A549 (cell line): ENCODE results near the gene PLEKHA8. TPM values are rescaled to one million over a fixed set of nuclear protein-coding genes. Genes with fewer than 3 reads are reported as not detected.

Experiments used
- ATAC-seq, 2 experiments: fragments of 200-7000 bp in 1 of 2; fragments of >200 bp in 1 of 2; cut with Nextera tagmentation in 1 of 2; cut with Tn5 transposase in 1 of 2; 3 replicates each; pipeline versions ENCODE4 v1.8.0 to v1.9.1; 2018 to 2020; ENCODE audit warnings: mild to moderate bottlenecking in 1 of 2, moderate library complexity in 1 of 2
- CTCF ChIA-PET: fragments of 300-600 bp; sonication (Branson Sonifier 250); formaldehyde crosslinking; extraction: SDS; loops from one replicate; lab custom pipeline; 2021; ENCODE audit warnings: antibody characterized with exemption, inconsistent platforms; lab: Yijun Ruan, JAX
- POLR2A ChIA-PET: fragments of 350-600 bp; formaldehyde crosslinking; extraction: SDS; loops from one replicate; lab custom pipeline; 2021; ENCODE audit warnings: antibody characterized with exemption, inconsistent platforms; lab: Yijun Ruan, JAX
- DNase-seq, 2 experiments: peaks; one replicate each; pipeline versions ENCODE4 v3.0.0 to v3.0.0-alpha.2; 2011 to 2016; ENCODE audit warnings: low read depth in 1 of 2, low spot score in 1 of 2
- FAIRE-seq: peaks from 2 replicates; lab custom pipeline; 2011; peaks lifted over from hg19 to GRCh38; lab: Jason Lieb, UNC
- H3K27ac ChIP-seq, 2 experiments: fragments of >200 bp; sonication (Bioruptor Twin); formaldehyde crosslinking; 3 replicates each; pipeline ENCODE4 v1.5.1; 2016 to 2017
- H3K4me1 ChIP-seq: fragments of >200 bp; sonication (Bioruptor Twin); formaldehyde crosslinking; 3 replicates; pipeline ENCODE4 v1.6.1; 2016
- H3K4me2 ChIP-seq: fragments of >200 bp; sonication (Bioruptor Twin); formaldehyde crosslinking; 3 replicates; pipeline ENCODE4 v1.6.1; 2016
- H3K4me3 ChIP-seq: fragments of >200 bp; sonication (Bioruptor Twin); formaldehyde crosslinking; 3 replicates; pipeline ENCODE4 v1.5.1; 2016
- H3K9me3 ChIP-seq: fragments of >200 bp; sonication (Bioruptor Twin); formaldehyde crosslinking; 3 replicates; pipeline ENCODE4 v1.6.1; 2016
- CBX2 ChIP-seq: fragments of 200-600 bp; sonication (generic); IDR thresholded peaks from 2 replicates; pipeline ENCODE4 v1.6.1; 2016; ENCODE audit warnings: low read depth, mild to moderate bottlenecking, borderline replicate concordance
- CBX8 ChIP-seq: fragments of 200-600 bp; sonication (generic); IDR thresholded peaks from 2 replicates; pipeline ENCODE4 v1.6.1; 2016
- CHD4 ChIP-seq: fragments of 200-600 bp; sonication (generic); IDR thresholded peaks from 2 replicates; pipeline ENCODE4 v1.6.1; 2016; ENCODE audit warnings: antibody characterized with exemption, mild to moderate bottlenecking, borderline replicate concordance
- EHF ChIP-seq: fragments of 250-450 bp; sonication (Bioruptor Pico); IDR thresholded peaks from 2 replicates; pipeline ENCODE4 v1.5.0; 2020; ENCODE audit warnings: mild to moderate bottlenecking
- FOSL2 ChIP-seq, 2 experiments: fragments of 450-650 bp in 1 of 2; fragments of >200 bp in 1 of 2; sonication (Bioruptor Twin) in 1 of 2; formaldehyde crosslinking; IDR thresholded peaks; 2 replicates each; pipeline versions ENCODE4 v1.5.0 to v1.6.1; 2016 to 2020; ENCODE audit warnings: mild to moderate bottlenecking in 1 of 2, moderate library complexity in 1 of 2
- GATA3 ChIP-seq: IDR thresholded peaks from 2 replicates; pipeline ENCODE4 v1.6.1; 2012; ENCODE audit warnings: borderline replicate concordance
- HOXB13 ChIP-seq: fragments of 250-450 bp; sonication (Bioruptor Pico); IDR thresholded peaks from 2 replicates; pipeline ENCODE4 v1.5.0; 2020; ENCODE audit warnings: low read depth, mild to moderate bottlenecking, moderate library complexity
- JUNB ChIP-seq: fragments of >200 bp; sonication (Bioruptor Twin); formaldehyde crosslinking; IDR thresholded peaks from 2 replicates; pipeline ENCODE4 v1.6.1; 2016
- MAZ ChIP-seq: fragments of 150-350 bp; IDR thresholded peaks from 2 replicates; pipeline ENCODE4 v1.6.1; 2014; ENCODE audit warnings: antibody characterized with exemption, low read depth, low read length, borderline replicate concordance
- MYC ChIP-seq: IDR thresholded peaks from 2 replicates; pipeline ENCODE4 v1.6.1; 2012; ENCODE audit warnings: mild to moderate bottlenecking, inconsistent platforms, low read length, improper control_type of control experiment, borderline replicate concordance
- NFE2L2 ChIP-seq: fragments of 150-350 bp; conservative IDR thresholded peaks from 2 replicates; pipeline ENCODE4 v1.6.1; 2014; ENCODE audit warnings: low read length
- POLR2AphosphoS2 ChIP-seq: conservative IDR thresholded peaks from 2 replicates; pipeline ENCODE4 v1.6.1; 2012; ENCODE audit warnings: low read length, improper control_type of control experiment, inconsistent platforms
- RCOR1 ChIP-seq: fragments of 150-350 bp; IDR thresholded peaks from 2 replicates; pipeline ENCODE4 v1.6.1; 2014; ENCODE audit warnings: antibody characterized with exemption, low read length, low read depth
- SREBF2 ChIP-seq: fragments of 450-650 bp; IDR thresholded peaks from 2 replicates; pipeline ENCODE4 v1.6.1; 2014; ENCODE audit warnings: mild to moderate bottlenecking, moderate library complexity
- TP53 ChIP-seq: fragments of 250-450 bp; sonication (Bioruptor Pico); IDR thresholded peaks from 2 replicates; pipeline ENCODE4 v1.5.0; 2021; ENCODE audit warnings: mild to moderate bottlenecking, moderate library complexity
- ZNF302 ChIP-seq: fragments of 250-450 bp; sonication (Bioruptor Pico); IDR thresholded peaks from 2 replicates; pipeline ENCODE4 v1.9.0; 2021; ENCODE audit warnings: inconsistent platforms, mild to moderate bottlenecking, moderate library complexity
- WGBS: methylation state at CpG from one replicate; pipeline ENCODE4 v1.1.6; 2017; ENCODE audit errors: missing lambda C conversion rate; 5-methylcytosine and 5-hydroxymethylcytosine counted together
- polyA plus RNA-seq, 4 experiments: library from polyadenylated mRNA; depleted of rRNA in 3 of 4; stranded (reverse); fragments of >200 nt; fragmentation: RNase III in 1 of 4; extraction: RNeasy Plus Mini Kit Qiagen cat#74134 plus additional on column Dnase treatment in 1 of 4; gene quantifications; 2 replicates in 3 of 4; 3 replicates in 1 of 4; pipeline ENCODE4 v1.2.3, GENCODE V29; 2011 to 2017
- TF ChIP-seq, protein P1 (sequence below): fragments of >200 bp; sonication (Bioruptor Twin); formaldehyde crosslinking; IDR thresholded peaks from 3 replicates; pipeline ENCODE4 v1.5.1; 2016
- TF ChIP-seq, protein P2 (sequence below): fragments of >200 bp; sonication (Bioruptor Twin); formaldehyde crosslinking; IDR thresholded peaks from 3 replicates; pipeline ENCODE4 v1.6.1; 2016
- TF ChIP-seq, protein P3 (sequence below): IDR thresholded peaks from 2 replicates; pipeline ENCODE4 v1.6.1; 2012
- TF ChIP-seq, protein P4 (sequence below): IDR thresholded peaks from 2 replicates; pipeline ENCODE4 v1.6.1; 2012; ENCODE audit warnings: low read depth, borderline replicate concordance
- TF ChIP-seq, protein P5 (sequence below): IDR thresholded peaks from 2 replicates; pipeline ENCODE4 v1.6.1; 2012
- TF ChIP-seq, protein P6 (sequence below): fragments of 450-650 bp; IDR thresholded peaks from 2 replicates; pipeline ENCODE4 v1.6.1; 2014; ENCODE audit warnings: antibody characterized with exemption

Gene PLEKHA8
- polyA plus RNA-seq, 2 of the 4 experiments (the other 2 are of a cell fraction), result 5.9 to 10.9 TPM

DNA sequence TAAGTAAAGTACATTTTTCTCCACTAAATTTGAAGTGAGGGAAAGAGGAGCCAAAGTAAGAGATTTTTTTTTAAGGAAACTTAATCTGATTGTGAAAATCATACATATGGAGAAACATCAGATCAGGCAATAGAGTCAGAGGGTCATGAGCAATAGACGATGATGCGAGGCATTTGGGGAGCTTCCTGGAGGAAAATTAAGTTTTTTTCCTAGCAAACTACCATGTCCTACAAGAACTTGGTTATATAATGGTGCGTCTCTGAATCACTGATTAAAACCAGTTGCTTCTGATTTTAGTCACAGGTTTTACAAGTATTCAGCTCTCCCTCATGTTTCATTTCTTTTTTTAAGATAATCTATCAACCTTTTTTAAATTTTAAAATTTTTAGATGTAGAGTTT is 54.5 kb downstream of the PLEKHA8 start:
- FAIRE-seq (no peak), DNase-seq (no peak), ATAC-seq (no peak)
- H3K27ac ChIP-seq, result no peak overlapping the region
- no peaks in the 10 kb centered on the region for H3K4me1 ChIP-seq
- TF ChIP-seq CHD4, result no peak
- TF ChIP-seq, protein P1, sequence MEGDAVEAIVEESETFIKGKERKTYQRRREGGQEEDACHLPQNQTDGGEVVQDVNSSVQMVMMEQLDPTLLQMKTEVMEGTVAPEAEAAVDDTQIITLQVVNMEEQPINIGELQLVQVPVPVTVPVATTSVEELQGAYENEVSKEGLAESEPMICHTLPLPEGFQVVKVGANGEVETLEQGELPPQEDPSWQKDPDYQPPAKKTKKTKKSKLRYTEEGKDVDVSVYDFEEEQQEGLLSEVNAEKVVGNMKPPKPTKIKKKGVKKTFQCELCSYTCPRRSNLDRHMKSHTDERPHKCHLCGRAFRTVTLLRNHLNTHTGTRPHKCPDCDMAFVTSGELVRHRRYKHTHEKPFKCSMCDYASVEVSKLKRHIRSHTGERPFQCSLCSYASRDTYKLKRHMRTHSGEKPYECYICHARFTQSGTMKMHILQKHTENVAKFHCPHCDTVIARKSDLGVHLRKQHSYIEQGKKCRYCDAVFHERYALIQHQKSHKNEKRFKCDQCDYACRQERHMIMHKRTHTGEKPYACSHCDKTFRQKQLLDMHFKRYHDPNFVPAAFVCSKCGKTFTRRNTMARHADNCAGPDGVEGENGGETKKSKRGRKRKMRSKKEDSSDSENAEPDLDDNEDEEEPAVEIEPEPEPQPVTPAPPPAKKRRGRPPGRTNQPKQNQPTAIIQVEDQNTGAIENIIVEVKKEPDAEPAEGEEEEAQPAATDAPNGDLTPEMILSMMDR, result no peak
- no peak for TF ChIP-seq POLR2AphosphoS2
- TF ChIP-seq ZNF302 (CRISPR knock-in tag), result no peak
- no peak for TF ChIP-seq MAZ
- TF ChIP-seq NFE2L2, result no peak
- WGBS, result 96% methylated on average over 3 of the region's 3 CpGs
- ChIA-PET POLR2A (no interaction called here), CTCF (interaction anchor here (1.2 to 2.0 kb wide), 3 partner anchors 10 to 21 kb away, joined by 3 to 4 read pairs (median 4); no protein-coding TSS in a partner anchor)
- no peak overlapping the region for H3K4me2 ChIP-seq
- H3K4me3 ChIP-seq, result no peak overlapping the region
- H3K9me3 ChIP-seq, result no peaks in the 10 kb centered on the region

DNA sequence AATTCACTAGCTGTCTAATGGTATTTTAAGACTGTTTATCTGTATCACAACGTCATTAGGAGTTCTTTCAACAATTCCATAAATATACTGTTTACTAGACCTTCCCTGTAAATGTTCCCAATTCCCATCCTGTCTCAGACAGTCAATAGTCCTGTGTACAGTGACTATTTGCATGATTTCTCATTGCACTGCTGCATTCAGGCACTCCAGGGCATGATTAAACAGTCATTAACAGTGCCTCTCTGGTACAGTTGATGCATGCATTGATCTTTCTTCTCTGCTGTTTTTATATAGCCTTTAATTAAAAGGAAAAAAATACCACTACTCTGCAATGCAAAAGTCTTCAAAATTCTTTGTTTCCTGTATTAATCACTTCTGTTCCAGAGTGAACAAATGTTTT is 55.1 kb downstream of the PLEKHA8 start:
- ChIA-PET POLR2A (no interaction called here), CTCF (interaction anchor here (1.0 to 1.5 kb wide), 3 partner anchors 11 to 17 kb away, joined by 3 to 4 read pairs (median 3); no protein-coding TSS in a partner anchor)
- no peaks in the 10 kb centered on the region for H3K9me3 ChIP-seq
- H3K4me2 ChIP-seq, result no peak overlapping the region
- H3K4me3 ChIP-seq, result no peak overlapping the region
- H3K27ac ChIP-seq, result no peak overlapping the region
- DNase-seq, result no peak
- 68% methylated on average over 1 of the region's 1 CpG for WGBS
- TF ChIP-seq SREBF2, result no peak
- no peak for TF ChIP-seq GATA3
- TF ChIP-seq, protein P2, sequence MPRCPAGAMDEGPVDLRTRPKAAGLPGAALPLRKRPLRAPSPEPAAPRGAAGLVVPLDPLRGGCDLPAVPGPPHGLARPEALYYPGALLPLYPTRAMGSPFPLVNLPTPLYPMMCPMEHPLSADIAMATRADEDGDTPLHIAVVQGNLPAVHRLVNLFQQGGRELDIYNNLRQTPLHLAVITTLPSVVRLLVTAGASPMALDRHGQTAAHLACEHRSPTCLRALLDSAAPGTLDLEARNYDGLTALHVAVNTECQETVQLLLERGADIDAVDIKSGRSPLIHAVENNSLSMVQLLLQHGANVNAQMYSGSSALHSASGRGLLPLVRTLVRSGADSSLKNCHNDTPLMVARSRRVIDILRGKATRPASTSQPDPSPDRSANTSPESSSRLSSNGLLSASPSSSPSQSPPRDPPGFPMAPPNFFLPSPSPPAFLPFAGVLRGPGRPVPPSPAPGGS, result no peak
- TF ChIP-seq EHF (CRISPR knock-in tag), result no peak
- TF ChIP-seq MYC, result no peak
- TF ChIP-seq, protein P3, sequence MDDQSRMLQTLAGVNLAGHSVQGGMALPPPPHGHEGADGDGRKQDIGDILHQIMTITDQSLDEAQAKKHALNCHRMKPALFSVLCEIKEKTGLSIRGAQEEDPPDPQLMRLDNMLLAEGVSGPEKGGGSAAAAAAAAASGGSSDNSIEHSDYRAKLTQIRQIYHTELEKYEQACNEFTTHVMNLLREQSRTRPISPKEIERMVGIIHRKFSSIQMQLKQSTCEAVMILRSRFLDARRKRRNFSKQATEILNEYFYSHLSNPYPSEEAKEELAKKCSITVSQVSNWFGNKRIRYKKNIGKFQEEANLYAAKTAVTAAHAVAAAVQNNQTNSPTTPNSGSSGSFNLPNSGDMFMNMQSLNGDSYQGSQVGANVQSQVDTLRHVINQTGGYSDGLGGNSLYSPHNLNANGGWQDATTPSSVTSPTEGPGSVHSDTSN, result no peak
- no peak for TF ChIP-seq NFE2L2
- TF ChIP-seq, all 56 proteins: peak for 0
- FAIRE-seq (no peak), ATAC-seq (no peak)
- H3K4me1 ChIP-seq, result no peaks in the 10 kb centered on the region

DNA sequence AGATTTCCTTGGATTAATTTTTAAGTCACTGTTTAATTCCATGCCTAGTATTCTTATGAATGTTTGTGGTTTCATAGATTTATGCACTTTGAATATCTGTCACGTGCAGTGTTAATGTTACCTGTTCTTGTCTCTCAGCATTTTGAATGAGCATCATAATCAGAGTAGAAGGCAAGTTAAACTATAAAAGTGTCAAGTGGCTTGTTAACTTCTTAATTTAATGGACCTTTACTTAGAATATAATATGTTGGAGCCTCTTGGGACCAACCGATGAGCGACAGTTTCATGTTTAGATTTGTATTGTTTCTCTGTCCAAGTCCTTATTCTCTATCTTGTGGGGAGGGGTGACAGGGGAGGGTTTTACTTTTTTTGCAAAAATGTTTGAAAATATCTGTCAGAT is 56.0 kb downstream of the PLEKHA8 start:
- POLR2A ChIA-PET, result no interaction called here
- no peak for DNase-seq
- CTCF ChIA-PET, result interaction anchor here (1.0 kb wide), 1 partner anchor 10 kb away, joined by 3 read pairs; no protein-coding TSS in a partner anchor
- no peaks in the 10 kb centered on the region for H3K4me1 ChIP-seq
- no peak overlapping the region for H3K27ac ChIP-seq
- no peak for FAIRE-seq
- TF ChIP-seq CBX8, result no peak
- no peak for ATAC-seq
- 93% methylated on average over 3 of the region's 3 CpGs for WGBS
- H3K4me2 ChIP-seq, result no peak overlapping the region
- no peak overlapping the region for H3K4me3 ChIP-seq
- H3K9me3 ChIP-seq, result no peaks in the 10 kb centered on the region

DNA sequence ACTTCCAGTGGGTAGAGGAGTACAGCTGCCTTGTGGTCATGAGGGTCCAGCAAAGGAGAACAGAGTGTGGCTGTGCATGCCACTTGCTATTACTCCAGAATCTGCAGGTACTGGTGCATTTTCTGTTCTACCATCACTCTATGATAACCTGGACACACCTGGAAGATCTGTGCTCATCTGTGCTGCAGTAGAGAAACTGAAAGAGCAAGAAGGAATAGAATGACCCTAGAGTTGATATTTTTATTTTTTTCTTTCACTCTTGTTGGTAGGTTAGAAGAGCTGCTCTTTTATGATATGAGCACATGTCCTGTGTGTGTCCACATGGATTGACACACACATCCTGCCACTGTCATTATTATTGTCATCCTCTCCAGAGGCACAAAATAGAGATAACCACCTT is 58.3 kb downstream of the PLEKHA8 start:
- Histone ChIP-seq H3K9me3 (no peaks in the 10 kb centered on the region), H3K4me2 (no peak overlapping the region), H3K4me3 (no peak overlapping the region), H3K27ac (no peak overlapping the region), H3K4me1 (peaks cover 6% of the 10 kb centered on the region; the same call in 1 of the 3 replicates)
- ATAC-seq, result no peak
- no peak for FAIRE-seq
- TF ChIP-seq TP53 (CRISPR knock-in tag) (no peak), HOXB13 (CRISPR knock-in tag) (no peak), RCOR1 (no peak), JUNB (no peak), MYC (no peak), FOSL2 (IDR thresholded peaks at IDR 0.05) (no peak), FOSL2 (CRISPR knock-in tag; IDR thresholded peaks at IDR 0.05) (no peak), CBX2 (no peak), ZNF302 (CRISPR knock-in tag) (no peak), POLR2AphosphoS2 (no peak)
- TF ChIP-seq, protein P4, sequence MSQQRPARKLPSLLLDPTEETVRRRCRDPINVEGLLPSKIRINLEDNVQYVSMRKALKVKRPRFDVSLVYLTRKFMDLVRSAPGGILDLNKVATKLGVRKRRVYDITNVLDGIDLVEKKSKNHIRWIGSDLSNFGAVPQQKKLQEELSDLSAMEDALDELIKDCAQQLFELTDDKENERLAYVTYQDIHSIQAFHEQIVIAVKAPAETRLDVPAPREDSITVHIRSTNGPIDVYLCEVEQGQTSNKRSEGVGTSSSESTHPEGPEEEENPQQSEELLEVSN, result no peak
- TF ChIP-seq, protein P5, sequence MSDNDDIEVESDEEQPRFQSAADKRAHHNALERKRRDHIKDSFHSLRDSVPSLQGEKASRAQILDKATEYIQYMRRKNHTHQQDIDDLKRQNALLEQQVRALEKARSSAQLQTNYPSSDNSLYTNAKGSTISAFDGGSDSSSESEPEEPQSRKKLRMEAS, result no peak
- TF ChIP-seq, protein P6, sequence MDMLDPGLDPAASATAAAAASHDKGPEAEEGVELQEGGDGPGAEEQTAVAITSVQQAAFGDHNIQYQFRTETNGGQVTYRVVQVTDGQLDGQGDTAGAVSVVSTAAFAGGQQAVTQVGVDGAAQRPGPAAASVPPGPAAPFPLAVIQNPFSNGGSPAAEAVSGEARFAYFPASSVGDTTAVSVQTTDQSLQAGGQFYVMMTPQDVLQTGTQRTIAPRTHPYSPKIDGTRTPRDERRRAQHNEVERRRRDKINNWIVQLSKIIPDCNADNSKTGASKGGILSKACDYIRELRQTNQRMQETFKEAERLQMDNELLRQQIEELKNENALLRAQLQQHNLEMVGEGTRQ, result no peak
- no peak for DNase-seq
- POLR2A ChIA-PET, result no interaction called here
- CTCF ChIA-PET, result interaction anchor here (0.9 to 4.9 kb wide), 3 partner anchors 12 to 78 kb away, joined by 3 to 30 read pairs (median 4); no protein-coding TSS in a partner anchor
